ENCODE measurements around the gene PLD4.

DNA sequence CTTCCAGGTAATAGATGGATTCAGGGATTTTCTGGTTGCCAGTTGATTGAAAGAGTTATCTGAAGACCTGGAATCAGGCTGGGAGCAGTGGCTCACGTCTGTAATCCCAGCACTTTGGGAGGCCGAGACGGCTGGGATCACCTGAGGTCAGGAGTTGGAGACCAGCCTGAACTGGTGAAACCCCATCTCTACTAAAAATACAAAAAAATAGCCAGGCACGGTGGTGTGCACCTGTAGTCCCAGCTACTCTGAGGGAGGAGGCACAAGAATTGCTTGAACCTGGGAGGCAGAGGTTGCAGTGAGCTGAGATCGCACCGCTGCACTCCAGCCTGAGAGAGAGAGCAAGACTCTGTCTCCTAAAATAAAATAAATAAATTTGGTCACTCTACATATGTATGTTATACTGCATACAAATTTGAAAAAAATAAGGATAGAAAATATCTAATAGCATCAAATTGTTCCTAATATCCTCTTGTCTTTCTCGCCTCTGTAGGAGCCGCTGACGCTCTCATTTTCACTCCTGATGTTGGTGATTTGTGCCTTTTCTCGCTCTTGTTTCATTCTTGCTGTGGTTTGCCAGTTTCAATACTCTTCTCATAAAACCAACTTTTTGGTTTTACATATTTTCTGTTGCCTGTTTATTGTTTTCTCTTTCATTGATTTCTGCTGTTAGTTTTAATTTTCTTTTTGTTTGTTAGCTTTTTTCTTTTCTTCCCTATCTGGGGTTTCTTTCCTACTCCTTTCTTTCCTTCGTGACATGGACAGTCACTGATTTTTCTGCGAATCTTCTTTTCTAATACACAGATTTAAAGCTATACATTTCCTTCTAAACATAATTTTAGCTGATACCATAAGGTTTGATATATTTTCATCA lies 23.8 kb upstream of the PLD4 start:
- TF ChIP-seq, protein P1, sequence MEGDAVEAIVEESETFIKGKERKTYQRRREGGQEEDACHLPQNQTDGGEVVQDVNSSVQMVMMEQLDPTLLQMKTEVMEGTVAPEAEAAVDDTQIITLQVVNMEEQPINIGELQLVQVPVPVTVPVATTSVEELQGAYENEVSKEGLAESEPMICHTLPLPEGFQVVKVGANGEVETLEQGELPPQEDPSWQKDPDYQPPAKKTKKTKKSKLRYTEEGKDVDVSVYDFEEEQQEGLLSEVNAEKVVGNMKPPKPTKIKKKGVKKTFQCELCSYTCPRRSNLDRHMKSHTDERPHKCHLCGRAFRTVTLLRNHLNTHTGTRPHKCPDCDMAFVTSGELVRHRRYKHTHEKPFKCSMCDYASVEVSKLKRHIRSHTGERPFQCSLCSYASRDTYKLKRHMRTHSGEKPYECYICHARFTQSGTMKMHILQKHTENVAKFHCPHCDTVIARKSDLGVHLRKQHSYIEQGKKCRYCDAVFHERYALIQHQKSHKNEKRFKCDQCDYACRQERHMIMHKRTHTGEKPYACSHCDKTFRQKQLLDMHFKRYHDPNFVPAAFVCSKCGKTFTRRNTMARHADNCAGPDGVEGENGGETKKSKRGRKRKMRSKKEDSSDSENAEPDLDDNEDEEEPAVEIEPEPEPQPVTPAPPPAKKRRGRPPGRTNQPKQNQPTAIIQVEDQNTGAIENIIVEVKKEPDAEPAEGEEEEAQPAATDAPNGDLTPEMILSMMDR (IDR thresholded peaks at IDR 0.05), result no peak
- TF ChIP-seq CREB1 (CRISPR knock-in tag; IDR thresholded peaks at IDR 0.05) (no peak), CREM (CRISPR knock-in tag; IDR thresholded peaks at IDR 0.05) (no peak), ZNF416 (CRISPR knock-in tag; IDR thresholded peaks at IDR 0.05) (no peak), FOXJ3 (CRISPR knock-in tag; IDR thresholded peaks at IDR 0.05; ENCODE audit: borderline replicate concordance) (no peak), KAT7 (CRISPR knock-in tag; IDR thresholded peaks at IDR 0.05; ENCODE audit: borderline replicate concordance) (no peak), NR3C1 (CRISPR knock-in tag; conservative IDR thresholded peaks at IDR 0.05; ENCODE audit: low read depth) (no peak), IRF2 (CRISPR knock-in tag; IDR thresholded peaks at IDR 0.05; ENCODE audit: borderline replicate concordance, low read depth) (no peak)
- TF ChIP-seq, protein P2, sequence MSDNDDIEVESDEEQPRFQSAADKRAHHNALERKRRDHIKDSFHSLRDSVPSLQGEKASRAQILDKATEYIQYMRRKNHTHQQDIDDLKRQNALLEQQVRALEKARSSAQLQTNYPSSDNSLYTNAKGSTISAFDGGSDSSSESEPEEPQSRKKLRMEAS (CRISPR knock-in tag; IDR thresholded peaks at IDR 0.05), result no peak
- TF ChIP-seq, protein P3, sequence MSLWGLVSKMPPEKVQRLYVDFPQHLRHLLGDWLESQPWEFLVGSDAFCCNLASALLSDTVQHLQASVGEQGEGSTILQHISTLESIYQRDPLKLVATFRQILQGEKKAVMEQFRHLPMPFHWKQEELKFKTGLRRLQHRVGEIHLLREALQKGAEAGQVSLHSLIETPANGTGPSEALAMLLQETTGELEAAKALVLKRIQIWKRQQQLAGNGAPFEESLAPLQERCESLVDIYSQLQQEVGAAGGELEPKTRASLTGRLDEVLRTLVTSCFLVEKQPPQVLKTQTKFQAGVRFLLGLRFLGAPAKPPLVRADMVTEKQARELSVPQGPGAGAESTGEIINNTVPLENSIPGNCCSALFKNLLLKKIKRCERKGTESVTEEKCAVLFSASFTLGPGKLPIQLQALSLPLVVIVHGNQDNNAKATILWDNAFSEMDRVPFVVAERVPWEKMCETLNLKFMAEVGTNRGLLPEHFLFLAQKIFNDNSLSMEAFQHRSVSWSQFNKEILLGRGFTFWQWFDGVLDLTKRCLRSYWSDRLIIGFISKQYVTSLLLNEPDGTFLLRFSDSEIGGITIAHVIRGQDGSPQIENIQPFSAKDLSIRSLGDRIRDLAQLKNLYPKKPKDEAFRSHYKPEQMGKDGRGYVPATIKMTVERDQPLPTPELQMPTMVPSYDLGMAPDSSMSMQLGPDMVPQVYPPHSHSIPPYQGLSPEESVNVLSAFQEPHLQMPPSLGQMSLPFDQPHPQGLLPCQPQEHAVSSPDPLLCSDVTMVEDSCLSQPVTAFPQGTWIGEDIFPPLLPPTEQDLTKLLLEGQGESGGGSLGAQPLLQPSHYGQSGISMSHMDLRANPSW (CRISPR knock-in tag; conservative IDR thresholded peaks at IDR 0.05; ENCODE audit: low read depth), result no peak
- TF ChIP-seq, protein P4, sequence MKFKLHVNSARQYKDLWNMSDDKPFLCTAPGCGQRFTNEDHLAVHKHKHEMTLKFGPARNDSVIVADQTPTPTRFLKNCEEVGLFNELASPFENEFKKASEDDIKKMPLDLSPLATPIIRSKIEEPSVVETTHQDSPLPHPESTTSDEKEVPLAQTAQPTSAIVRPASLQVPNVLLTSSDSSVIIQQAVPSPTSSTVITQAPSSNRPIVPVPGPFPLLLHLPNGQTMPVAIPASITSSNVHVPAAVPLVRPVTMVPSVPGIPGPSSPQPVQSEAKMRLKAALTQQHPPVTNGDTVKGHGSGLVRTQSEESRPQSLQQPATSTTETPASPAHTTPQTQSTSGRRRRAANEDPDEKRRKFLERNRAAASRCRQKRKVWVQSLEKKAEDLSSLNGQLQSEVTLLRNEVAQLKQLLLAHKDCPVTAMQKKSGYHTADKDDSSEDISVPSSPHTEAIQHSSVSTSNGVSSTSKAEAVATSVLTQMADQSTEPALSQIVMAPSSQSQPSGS (CRISPR knock-in tag; IDR thresholded peaks at IDR 0.05; ENCODE audit: borderline replicate concordance, low read depth), result no peak
- TF ChIP-seq, protein P5, sequence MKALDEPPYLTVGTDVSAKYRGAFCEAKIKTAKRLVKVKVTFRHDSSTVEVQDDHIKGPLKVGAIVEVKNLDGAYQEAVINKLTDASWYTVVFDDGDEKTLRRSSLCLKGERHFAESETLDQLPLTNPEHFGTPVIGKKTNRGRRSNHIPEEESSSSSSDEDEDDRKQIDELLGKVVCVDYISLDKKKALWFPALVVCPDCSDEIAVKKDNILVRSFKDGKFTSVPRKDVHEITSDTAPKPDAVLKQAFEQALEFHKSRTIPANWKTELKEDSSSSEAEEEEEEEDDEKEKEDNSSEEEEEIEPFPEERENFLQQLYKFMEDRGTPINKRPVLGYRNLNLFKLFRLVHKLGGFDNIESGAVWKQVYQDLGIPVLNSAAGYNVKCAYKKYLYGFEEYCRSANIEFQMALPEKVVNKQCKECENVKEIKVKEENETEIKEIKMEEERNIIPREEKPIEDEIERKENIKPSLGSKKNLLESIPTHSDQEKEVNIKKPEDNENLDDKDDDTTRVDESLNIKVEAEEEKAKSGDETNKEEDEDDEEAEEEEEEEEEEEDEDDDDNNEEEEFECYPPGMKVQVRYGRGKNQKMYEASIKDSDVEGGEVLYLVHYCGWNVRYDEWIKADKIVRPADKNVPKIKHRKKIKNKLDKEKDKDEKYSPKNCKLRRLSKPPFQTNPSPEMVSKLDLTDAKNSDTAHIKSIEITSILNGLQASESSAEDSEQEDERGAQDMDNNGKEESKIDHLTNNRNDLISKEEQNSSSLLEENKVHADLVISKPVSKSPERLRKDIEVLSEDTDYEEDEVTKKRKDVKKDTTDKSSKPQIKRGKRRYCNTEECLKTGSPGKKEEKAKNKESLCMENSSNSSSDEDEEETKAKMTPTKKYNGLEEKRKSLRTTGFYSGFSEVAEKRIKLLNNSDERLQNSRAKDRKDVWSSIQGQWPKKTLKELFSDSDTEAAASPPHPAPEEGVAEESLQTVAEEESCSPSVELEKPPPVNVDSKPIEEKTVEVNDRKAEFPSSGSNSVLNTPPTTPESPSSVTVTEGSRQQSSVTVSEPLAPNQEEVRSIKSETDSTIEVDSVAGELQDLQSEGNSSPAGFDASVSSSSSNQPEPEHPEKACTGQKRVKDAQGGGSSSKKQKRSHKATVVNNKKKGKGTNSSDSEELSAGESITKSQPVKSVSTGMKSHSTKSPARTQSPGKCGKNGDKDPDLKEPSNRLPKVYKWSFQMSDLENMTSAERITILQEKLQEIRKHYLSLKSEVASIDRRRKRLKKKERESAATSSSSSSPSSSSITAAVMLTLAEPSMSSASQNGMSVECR (CRISPR knock-in tag; IDR thresholded peaks at IDR 0.05; ENCODE audit: borderline replicate concordance), result no peak
- TF ChIP-seq, protein P6, sequence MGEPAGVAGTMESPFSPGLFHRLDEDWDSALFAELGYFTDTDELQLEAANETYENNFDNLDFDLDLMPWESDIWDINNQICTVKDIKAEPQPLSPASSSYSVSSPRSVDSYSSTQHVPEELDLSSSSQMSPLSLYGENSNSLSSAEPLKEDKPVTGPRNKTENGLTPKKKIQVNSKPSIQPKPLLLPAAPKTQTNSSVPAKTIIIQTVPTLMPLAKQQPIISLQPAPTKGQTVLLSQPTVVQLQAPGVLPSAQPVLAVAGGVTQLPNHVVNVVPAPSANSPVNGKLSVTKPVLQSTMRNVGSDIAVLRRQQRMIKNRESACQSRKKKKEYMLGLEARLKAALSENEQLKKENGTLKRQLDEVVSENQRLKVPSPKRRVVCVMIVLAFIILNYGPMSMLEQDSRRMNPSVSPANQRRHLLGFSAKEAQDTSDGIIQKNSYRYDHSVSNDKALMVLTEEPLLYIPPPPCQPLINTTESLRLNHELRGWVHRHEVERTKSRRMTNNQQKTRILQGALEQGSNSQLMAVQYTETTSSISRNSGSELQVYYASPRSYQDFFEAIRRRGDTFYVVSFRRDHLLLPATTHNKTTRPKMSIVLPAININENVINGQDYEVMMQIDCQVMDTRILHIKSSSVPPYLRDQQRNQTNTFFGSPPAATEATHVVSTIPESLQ (CRISPR knock-in tag; IDR thresholded peaks at IDR 0.05), result no peak
- TF ChIP-seq, protein P7, sequence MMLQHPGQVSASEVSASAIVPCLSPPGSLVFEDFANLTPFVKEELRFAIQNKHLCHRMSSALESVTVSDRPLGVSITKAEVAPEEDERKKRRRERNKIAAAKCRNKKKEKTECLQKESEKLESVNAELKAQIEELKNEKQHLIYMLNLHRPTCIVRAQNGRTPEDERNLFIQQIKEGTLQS (CRISPR knock-in tag; conservative IDR thresholded peaks at IDR 0.05), result no peak

Data from WTC11 (cell line).